SJSA1 (cell line): ENCODE data around the gene SEC61A1. TPM values are rescaled to one million over a fixed set of nuclear protein-coding genes. Genes with fewer than 3 reads are reported as not detected.
A peak's percentile ranks its signal among the peaks of the same experiment; 100 is the strongest.

Experiments used
- DNase-seq, 2 experiments: peaks; one replicate each; pipeline ENCODE4 v3.0.0-alpha.2; 2015 to 2020; ENCODE audit warnings: low spot score in 2 of 2, low read depth in 1 of 2
- H3K27ac ChIP-seq: fragments of 250-450 bp; sonication (Bioruptor Pico); 2 replicates; pipeline ENCODE4 v1.5.1; 2020; ENCODE audit warnings: mild to moderate bottlenecking, moderate library complexity
- H3K27me3 ChIP-seq: fragments of 250-450 bp; sonication (Bioruptor Pico); replicated peaks from 2 replicates; pipeline ENCODE4 v1.5.1; 2020; ENCODE audit warnings: mild to moderate bottlenecking, moderate library complexity
- H3K36me3 ChIP-seq: fragments of 250-450 bp; sonication (Bioruptor Pico); 2 replicates; pipeline ENCODE4 v1.5.1; 2020; ENCODE audit warnings: mild to moderate bottlenecking
- H3K4me1 ChIP-seq: fragments of 250-450 bp; sonication (Bioruptor Pico); replicated peaks from 2 replicates; pipeline ENCODE4 v1.6.1; 2021; ENCODE audit warnings: mild to moderate bottlenecking
- H3K4me3 ChIP-seq: fragments of 250-450 bp; sonication (Bioruptor Pico); 2 replicates; pipeline ENCODE4 v1.5.1; 2020; ENCODE audit warnings: mild to moderate bottlenecking
- H3K9me3 ChIP-seq: fragments of 250-450 bp; sonication (Bioruptor Pico); replicated peaks from 2 replicates; pipeline ENCODE4 v1.5.1; 2020; ENCODE audit warnings: mild to moderate bottlenecking
- total RNA-seq: library from RNA; depleted of rRNA; stranded (reverse); fragments of >200 nt; shearing (Covaris generic); gene quantifications from 2 replicates; pipeline ENCODE4 v1.2.3, GENCODE V29; 2014

Gene SEC61A1
- total RNA-seq, 1 experiment from 2014 or later, result 285 TPM

GRCh38 chr3:128040660-128041059 is 11.6 kb upstream of the SEC61A1 start:
- peaks cover 32% of the 10 kb centered on the region for H3K27me3 ChIP-seq
- no peaks in the 10 kb centered on the region for H3K4me1 ChIP-seq
- no peaks in the 10 kb centered on the region for H3K9me3 ChIP-seq
- H3K27ac ChIP-seq, result no peak overlapping the region
- no peak overlapping the region for H3K4me3 ChIP-seq
- no peaks in the 10 kb centered on the region for H3K36me3 ChIP-seq
- DNase-seq, result no peak

DNA sequence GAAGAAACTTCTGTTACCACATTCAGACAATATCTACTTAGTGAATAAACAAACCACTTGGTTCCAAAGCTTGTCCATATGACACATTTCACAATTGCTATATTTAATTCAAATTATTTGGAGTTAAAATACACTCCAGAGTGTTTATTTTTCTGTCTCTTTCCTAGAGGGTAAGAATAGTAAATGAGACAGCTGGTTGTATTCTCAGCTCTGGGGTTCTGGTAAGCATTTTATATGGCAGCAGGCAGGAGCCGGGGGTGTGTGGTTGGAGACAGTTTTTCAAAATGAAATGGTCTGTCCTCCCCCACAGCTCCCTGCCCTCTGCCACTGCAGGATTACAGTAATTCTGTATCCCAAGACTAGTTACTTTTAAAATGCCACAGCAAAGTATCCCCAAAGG is 10.9 kb upstream of the SEC61A1 start:
- peaks cover 27% of the 10 kb centered on the region for H3K27me3 ChIP-seq
- no peaks in the 10 kb centered on the region for H3K4me1 ChIP-seq
- no peak overlapping the region for H3K4me3 ChIP-seq
- DNase-seq, result no peak
- H3K27ac ChIP-seq, result no peak overlapping the region
- no peaks in the 10 kb centered on the region for H3K9me3 ChIP-seq
- no peaks in the 10 kb centered on the region for H3K36me3 ChIP-seq

- Histone ChIP-seq H3K27me3 (no peaks in the 10 kb centered on the region; the same call in 1 of the 2 replicates), H3K36me3 (peaks cover 36% of the 10 kb centered on the region), H3K4me1 (peaks cover 33% of the 10 kb centered on the region), H3K27ac (no peak overlapping the region), H3K9me3 (no peaks in the 10 kb centered on the region), H3K4me3 (no peak overlapping the region)
- no peak for DNase-seq
Observed at GRCh38 chr3:128050597-128050996, 1.6 kb upstream of the SEC61A1 start.

DNA sequence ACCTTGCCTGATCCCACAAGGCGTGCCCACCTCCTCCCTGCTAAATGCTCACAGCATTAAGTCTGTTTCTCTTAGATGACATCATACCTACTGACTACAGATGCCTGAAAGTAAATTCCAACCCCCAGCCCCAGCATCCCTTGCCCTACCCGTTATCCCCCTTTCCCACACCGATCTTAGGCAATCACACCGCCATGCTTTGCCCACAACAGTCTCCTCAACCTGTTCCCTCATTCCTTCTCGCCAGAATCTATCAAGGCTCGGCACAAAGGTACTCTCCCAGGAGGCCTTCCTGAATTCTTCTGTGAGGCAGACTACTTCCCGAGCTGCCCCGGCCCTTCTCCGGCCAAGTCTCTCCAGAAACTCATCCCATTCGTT is 789 bp upstream of the SEC61A1 start:
- Histone ChIP-seq H3K36me3 (peaks cover 44% of the 10 kb centered on the region), H3K27me3 (no peaks in the 10 kb centered on the region; the same call in 1 of the 2 replicates), H3K4me1 (peaks cover 34% of the 10 kb centered on the region), H3K27ac (peak overlapping the region; percentile 36; the same call in 1 of the 2 replicates), H3K4me3 (peak overlapping the region; percentile 97), H3K9me3 (no peaks in the 10 kb centered on the region)
- DNase-seq, result no peak

- H3K27ac ChIP-seq, result peak overlapping the region; percentile 87
- H3K4me1 ChIP-seq, result peaks cover 34% of the 10 kb centered on the region
- H3K9me3 ChIP-seq, result no peaks in the 10 kb centered on the region
- H3K4me3 ChIP-seq, result peak overlapping the region; percentile 97
- DNase-seq, result peak in 1 of 2 experiments; percentile 31
- no peaks in the 10 kb centered on the region; the same call in 1 of the 2 replicates for H3K27me3 ChIP-seq
- peaks cover 57% of the 10 kb centered on the region for H3K36me3 ChIP-seq
Observed at GRCh38 chr3:128052595-128053351, 536 bp downstream of the SEC61A1 start.

GRCh38 chr3:128053614-128054013 is 1.4 kb downstream of the SEC61A1 start:
- Histone ChIP-seq H3K36me3 (peaks cover 64% of the 10 kb centered on the region), H3K27ac (no peak overlapping the region; the same call in 1 of the 2 replicates), H3K4me3 (peak overlapping the region; percentile 97), H3K4me1 (peaks cover 34% of the 10 kb centered on the region), H3K27me3 (no peaks in the 10 kb centered on the region), H3K9me3 (no peaks in the 10 kb centered on the region)
- no peak for DNase-seq

DNA sequence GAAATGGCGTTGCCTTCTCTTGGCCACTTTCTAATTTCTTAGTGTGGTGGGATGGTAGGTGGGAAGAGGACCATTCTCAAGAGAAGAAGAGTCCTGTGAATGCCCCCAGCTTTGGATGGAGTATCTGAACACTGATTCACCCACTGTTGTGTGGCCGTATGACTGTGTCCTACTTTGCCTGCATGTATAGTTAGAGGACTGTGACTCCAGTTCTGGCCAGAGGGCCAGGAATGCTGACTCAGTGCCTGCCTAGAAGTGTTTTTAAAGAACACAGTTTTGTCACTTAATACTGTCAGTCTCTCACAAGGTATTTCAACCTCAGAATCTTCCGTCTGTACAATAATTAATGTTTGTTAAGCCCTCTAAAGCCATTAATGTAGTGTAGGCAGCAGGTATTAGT is 2.1 kb downstream of the SEC61A1 start:
- H3K36me3 ChIP-seq, result peaks cover 71% of the 10 kb centered on the region

GRCh38 chr3:128056258-128056657 is 4.0 kb downstream of the SEC61A1 start:
- no peaks in the 10 kb centered on the region for H3K27me3 ChIP-seq
- DNase-seq, result no peak
- no peak overlapping the region for H3K4me3 ChIP-seq
- no peaks in the 10 kb centered on the region for H3K9me3 ChIP-seq
- H3K27ac ChIP-seq, result no peak overlapping the region
- peaks cover 45% of the 10 kb centered on the region for H3K4me1 ChIP-seq
- peaks cover 90% of the 10 kb centered on the region for H3K36me3 ChIP-seq

More for the DNA sequence above, 2.1 kb downstream of the SEC61A1 start:
- no peaks in the 10 kb centered on the region for H3K9me3 ChIP-seq
- H3K27ac ChIP-seq, result no peak overlapping the region
- no peak for DNase-seq
- H3K27me3 ChIP-seq, result no peaks in the 10 kb centered on the region
- peak overlapping the region; percentile 97; the same call in 1 of the 2 replicates for H3K4me3 ChIP-seq
- H3K4me1 ChIP-seq, result peaks cover 34% of the 10 kb centered on the region

- Histone ChIP-seq H3K4me3 (no peak overlapping the region), H3K4me1 (peaks cover 21% of the 10 kb centered on the region), H3K27ac (0 out of 2 replicates have a peak overlapping the region, but pooled peaks have one; percentile 5), H3K27me3 (no peaks in the 10 kb centered on the region), H3K36me3 (peaks cover 96% of the 10 kb centered on the region), H3K9me3 (no peaks in the 10 kb centered on the region)
- DNase-seq, result no peak
Observed at GRCh38 chr3:128060473-128061381, 8.5 kb downstream of the SEC61A1 start.

GRCh38 chr3:128062033-128062745 is 10.0 kb downstream of the SEC61A1 start:
- DNase-seq, result no peak
- Histone ChIP-seq H3K9me3 (no peaks in the 10 kb centered on the region), H3K36me3 (peaks cover 97% of the 10 kb centered on the region), H3K4me1 (peaks cover 21% of the 10 kb centered on the region), H3K4me3 (no peak overlapping the region), H3K27ac (no peak overlapping the region), H3K27me3 (no peaks in the 10 kb centered on the region)

GRCh38 chr3:128063865-128064264 is 11.6 kb downstream of the SEC61A1 start:
- Histone ChIP-seq H3K9me3 (no peaks in the 10 kb centered on the region), H3K27ac (no peak overlapping the region), H3K4me3 (no peak overlapping the region), H3K27me3 (no peaks in the 10 kb centered on the region), H3K4me1 (peaks cover 21% of the 10 kb centered on the region), H3K36me3 (peaks cover 99% of the 10 kb centered on the region)
- DNase-seq, result no peak

DNA sequence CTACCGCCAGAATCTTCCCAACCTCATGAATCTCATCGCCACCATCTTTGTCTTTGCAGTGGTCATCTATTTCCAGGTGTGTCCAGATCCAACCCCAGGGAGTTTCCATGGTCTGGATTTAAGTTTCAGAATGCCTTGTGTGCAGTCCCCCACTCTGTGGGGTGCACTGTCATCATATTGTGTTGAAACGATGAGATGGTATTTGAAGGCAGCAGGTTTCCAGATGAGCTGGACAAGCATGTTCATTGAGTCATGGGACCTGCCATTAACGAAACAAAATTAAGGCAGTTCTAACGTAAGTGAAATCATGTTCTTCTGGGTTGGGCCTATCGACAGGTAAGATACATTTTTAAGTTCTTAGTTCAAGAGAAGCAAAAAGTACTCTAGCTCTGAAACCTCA is 12.7 kb downstream of the SEC61A1 start:
- Histone ChIP-seq H3K36me3 (peaks cover 99% of the 10 kb centered on the region), H3K9me3 (no peaks in the 10 kb centered on the region), H3K27ac (no peak overlapping the region), H3K27me3 (no peaks in the 10 kb centered on the region), H3K4me1 (peaks cover 20% of the 10 kb centered on the region), H3K4me3 (no peak overlapping the region)
- DNase-seq, result no peak

- peaks cover 9% of the 10 kb centered on the region for H3K4me1 ChIP-seq
- no peak overlapping the region for H3K4me3 ChIP-seq
- peaks cover 99% of the 10 kb centered on the region for H3K36me3 ChIP-seq
- no peaks in the 10 kb centered on the region for H3K9me3 ChIP-seq
- H3K27me3 ChIP-seq, result no peaks in the 10 kb centered on the region
- no peak for DNase-seq
- H3K27ac ChIP-seq, result no peak overlapping the region
Observed at GRCh38 chr3:128066114-128066513, 13.9 kb downstream of the SEC61A1 start.
